Fibroblast of mammary gland (primary cell): Measurements from ENCODE around the gene CREB5.

Experiments
- DNase-seq: peaks from one replicate; pipeline ENCODE4 v3.0.0-alpha.2; 2010; ENCODE audit warnings: low read depth
- H3K4me3 ChIP-seq: 2 replicates; pipeline ENCODE4 v1.5.1; 2011; ENCODE audit warnings: low read depth, mild to moderate bottlenecking, low read length, moderate library complexity; ENCODE audit not compliant: control insufficient read depth
- CTCF ChIP-seq: conservative IDR thresholded peaks from 2 replicates; pipeline ENCODE4 v1.5.1; 2011; ENCODE audit warnings: low read depth, low read length, inconsistent platforms; ENCODE audit not compliant: control insufficient read depth, insufficient read depth

CREB5 gene

GRCh38 chr7:28675429-28675828, 263.1 kb downstream of the CREB5 start:
- no peak overlapping the region for H3K4me3 ChIP-seq
- no peak for TF ChIP-seq CTCF
- no peak for DNase-seq

- TF ChIP-seq CTCF = no peak
- no peak for DNase-seq
- H3K4me3 ChIP-seq = no peak overlapping the region
Measured at GRCh38 chr7:28677668-28678067, 265.4 kb downstream of the CREB5 start.

- H3K4me3 ChIP-seq = no peak overlapping the region
- TF ChIP-seq CTCF = no peak
- no peak for DNase-seq
Measured at GRCh38 chr7:28678431-28678965, 266.2 kb downstream of the CREB5 start.

- H3K4me3 ChIP-seq = no peak overlapping the region
- DNase-seq = no peak
- no peak for TF ChIP-seq CTCF
Measured at GRCh38 chr7:28681693-28682310, 269.5 kb downstream of the CREB5 start.

GRCh38 chr7:28682801-28683200, 270.5 kb downstream of the CREB5 start:
- no peak for TF ChIP-seq CTCF
- DNase-seq = no peak
- no peak overlapping the region for H3K4me3 ChIP-seq

GRCh38 chr7:28684650-28685241, 272.4 kb downstream of the CREB5 start:
- no peak for TF ChIP-seq CTCF
- no peak overlapping the region for H3K4me3 ChIP-seq
- no peak for DNase-seq
